MV-4-11 (cell line): ENCODE results near the gene ZNF740.
"Not testable (repeated sequence)": the region's sequence is repeated elsewhere in the genome, so short reads cannot be mapped to it uniquely, and the experiment has no call there.

Experiments used
- DNase-seq: peaks from one replicate; lab custom pipeline; 2025; lab: John Stamatoyannopoulos, UW

Gene ZNF740

DNA sequence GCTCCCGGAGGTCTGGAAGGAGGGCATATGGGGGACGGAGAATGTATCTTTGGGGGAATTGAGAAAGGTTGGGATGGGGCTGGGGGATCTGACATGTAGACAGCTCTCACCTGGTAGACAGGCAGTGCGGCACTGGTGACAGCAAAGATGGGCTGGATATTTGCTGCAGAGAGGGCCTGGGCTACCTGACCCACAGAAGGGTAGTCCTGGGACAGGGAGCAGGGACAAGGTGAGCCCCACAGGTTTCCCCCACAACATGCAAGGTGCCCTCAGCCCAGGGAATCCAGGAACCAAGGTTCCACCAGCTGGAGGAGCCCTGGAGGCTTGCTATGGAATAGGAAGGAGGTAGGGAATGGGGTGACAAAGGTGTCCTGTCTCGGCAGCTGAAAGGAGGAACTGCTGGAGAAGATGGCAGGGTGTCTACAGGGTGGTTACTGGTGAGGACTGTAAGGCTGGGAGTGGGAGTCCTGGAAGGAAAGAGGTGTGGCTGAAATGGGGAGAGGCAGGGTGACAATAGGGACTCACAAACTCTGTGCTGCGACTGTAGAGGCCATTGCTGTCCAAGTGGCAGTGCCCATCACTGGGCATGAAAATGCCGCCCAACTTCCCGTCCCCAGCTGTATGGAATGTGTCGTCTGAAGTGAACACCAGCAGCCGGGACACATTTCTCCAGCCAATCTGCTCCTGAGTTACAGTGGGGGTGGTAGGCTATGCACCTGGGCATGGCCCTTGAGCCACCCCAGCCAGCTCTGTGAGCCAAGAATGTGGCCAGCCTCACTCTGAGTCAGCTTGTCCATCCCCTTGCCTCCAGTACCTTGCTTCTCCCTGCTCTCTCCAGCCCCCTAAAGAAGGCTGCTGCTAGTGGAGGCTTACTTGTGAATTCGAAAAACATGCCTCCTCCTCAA, 15.2 kb downstream of the ZNF740 start:
- DNase-seq, result no peak

GRCh38 chr12:53196486-53196885, 16.0 kb downstream of the ZNF740 start:
- DNase-seq, result no peak

DNA sequence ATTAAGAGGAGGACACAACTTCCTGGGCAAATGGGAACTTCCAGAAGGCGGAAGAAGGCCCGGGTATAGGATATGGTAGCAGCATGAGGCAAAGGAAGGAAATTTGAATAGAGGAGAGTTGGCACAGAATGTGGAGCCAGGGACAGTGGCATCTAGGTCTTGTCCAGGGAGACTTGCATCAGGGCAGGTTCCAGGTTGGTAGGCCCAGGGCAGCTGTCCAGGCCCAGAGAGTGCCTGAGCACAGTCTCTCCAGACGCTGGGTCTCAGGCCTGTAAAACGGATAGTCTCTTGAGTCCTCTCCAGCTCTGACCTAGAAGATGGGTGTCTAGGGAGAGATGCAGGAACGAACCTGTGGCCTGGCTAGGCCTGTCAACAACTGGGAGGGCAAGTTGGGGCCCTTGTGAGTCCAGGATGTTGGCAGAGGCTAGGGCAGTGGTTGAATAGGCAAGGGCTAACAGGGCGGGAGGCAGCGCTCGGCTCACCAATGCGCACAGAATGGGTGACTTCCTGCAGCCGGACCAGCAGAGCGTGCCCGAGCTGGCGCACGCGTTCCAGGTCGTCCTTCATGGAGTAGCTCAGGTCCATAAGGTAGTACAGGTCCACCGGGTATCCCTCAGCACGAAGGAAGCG, 16.6 kb downstream of the ZNF740 start:
- no peak for DNase-seq

GRCh38 chr12:53198486-53199110, 18.1 kb downstream of the ZNF740 start:
- peak; percentile 6 for DNase-seq

DNA sequence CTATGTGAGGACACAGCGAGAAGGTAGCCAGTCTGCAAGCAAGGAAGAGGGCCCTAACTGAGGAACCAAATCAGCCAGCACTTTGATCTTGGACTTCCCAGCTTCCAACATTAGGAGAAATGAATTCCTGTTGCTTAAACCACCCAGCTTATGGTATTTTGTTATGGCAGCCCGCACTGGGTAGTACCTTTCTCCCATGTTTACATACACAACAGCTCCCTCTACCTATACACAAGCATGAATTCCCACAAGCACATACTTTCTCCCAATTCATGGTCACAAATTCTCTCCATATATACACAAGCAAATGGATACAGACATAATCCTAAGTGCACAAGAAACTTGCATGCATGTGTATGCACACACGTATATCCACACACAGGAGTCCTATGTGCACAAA, 19.2 kb downstream of the ZNF740 start:
- no peak for DNase-seq

- no peak for DNase-seq
Observed at GRCh38 chr12:53200107-53200457, 19.6 kb downstream of the ZNF740 start.

GRCh38 chr12:53200458-53201176, 20.1 kb downstream of the ZNF740 start:
- peak; percentile 80 for DNase-seq

DNA sequence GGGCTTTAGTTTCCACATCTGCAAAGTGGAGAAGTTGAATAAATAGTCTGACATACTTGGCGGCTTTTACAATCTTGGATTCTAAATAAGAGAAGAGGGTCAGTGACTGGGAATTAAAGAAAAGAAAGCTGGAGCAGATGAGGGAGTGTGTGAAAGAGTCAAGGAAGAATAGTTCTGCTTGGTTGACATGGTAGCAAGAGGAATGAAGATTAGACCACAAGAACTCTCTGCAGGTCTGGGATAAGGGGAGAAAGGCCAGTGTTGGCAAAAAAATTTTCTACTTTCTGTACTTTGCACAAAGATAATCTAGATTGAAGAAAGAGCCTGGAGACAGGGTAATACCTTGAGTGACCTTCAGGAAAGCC, 20.6 kb downstream of the ZNF740 start:
- DNase-seq, result no peak

DNA sequence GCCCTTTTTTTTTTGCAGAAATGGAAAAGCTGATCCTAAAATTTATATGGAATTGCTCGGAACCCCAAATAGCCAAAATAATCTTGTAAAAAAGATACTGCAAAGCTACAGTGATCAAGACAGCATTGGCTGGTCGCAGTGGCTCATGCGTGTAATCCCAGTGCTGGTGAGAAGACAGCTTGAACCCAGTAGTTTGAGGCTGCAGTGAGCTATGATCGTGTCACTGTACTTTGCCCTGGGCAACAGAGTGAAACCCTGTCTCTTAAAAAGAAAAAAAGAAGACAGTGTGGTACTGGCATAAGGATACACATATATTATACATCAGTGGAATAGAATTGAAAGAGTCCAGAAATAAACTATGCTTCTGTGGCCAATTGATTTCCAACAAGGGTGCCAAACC, 21.1 kb downstream of the ZNF740 start:
- no peak for DNase-seq

- DNase-seq, result not testable (repeated sequence)
Observed at GRCh38 chr12:53202316-53202715, 21.8 kb downstream of the ZNF740 start.

DNA sequence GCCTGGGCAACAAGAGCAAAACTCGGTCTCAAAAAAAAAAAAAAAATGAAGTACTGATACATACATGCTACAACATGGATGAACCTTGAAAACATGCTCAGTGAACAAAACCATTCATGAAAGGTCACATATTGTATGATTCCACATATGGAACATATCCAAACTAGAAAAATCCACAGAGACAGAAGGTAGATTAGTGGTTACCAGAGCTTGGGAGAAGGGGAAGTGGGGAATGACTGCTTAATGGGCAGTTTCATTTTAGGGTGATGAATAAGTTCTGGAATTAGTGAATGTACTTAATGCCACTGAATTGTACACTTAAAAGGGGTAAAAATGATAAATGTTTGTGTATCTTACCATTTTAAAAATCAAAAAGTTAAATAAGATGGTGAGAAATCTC, 23.8 kb downstream of the ZNF740 start:
- DNase-seq, result peak; percentile 84

- DNase-seq, result peak; percentile 86
Observed at GRCh38 chr12:53205747-53206419, 25.4 kb downstream of the ZNF740 start.

- peak; percentile 69 for DNase-seq
Observed at GRCh38 chr12:53207042-53207441, 26.5 kb downstream of the ZNF740 start, which contains the start of gene ITGB7. TSS of gene ITGB7 (minus strand) at chr12:53207251. CDS start at chr12:53200443, 6,808 bp downstream.

GRCh38 chr12:53208435-53208834, 27.9 kb downstream of the ZNF740 start:
- no peak for DNase-seq

DNA sequence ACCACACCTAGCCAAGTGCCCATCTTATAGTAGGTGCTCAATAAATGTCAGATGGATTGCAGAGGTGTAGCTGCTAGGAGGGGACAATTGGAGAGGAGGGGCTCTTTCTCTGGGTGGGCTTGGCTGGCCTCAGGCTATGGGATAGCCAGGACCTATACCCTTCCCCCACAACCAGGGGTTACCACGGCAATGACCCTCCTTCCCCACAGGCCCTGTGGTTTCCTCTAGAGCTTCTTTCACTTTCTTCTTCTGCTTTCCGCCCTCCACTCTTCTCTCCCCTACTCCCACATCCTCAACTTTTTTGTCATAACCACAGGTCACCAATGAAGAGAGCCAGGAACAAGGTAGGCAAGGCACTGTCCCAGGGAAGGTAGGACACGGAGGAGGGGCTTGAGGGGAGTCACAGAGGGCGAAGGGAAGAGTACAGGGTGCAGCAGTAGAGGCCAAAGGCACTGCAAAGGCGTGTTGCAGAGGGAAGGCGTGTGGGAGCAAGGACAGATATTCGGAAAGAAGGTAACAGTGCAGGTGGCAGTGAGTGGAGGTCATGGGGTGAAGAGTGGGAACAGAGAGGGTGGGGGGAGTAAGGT, 28.4 kb downstream of the ZNF740 start:
- peak; percentile 87 for DNase-seq

- no peak for DNase-seq
Observed at GRCh38 chr12:53210843-53211242, 30.3 kb downstream of the ZNF740 start.

GRCh38 chr12:53211476-53212381, 31.2 kb downstream of the ZNF740 start:
- no peak for DNase-seq

DNA sequence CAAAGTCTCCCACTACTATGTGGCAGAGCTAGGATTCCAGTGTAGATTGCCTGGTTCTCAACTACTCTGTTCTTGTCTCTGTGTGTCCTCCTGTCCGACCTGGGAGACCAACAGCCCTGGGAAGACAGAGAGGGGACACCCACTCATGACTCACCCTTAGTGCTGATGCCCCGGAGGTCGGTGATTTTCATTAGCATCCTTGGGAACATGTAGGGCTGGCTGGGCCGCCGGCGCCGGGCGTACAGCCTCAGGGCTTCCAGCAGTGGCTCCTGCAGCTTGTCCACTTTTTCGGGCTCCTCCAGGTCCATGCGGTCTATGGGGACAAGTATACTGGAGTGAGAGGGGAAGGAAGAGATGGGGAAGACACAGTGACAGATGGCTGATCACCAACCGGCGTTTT, 32.4 kb downstream of the ZNF740 start:
- DNase-seq, result no peak

- DNase-seq, result peak; percentile 46
Observed at GRCh38 chr12:53213348-53213747, 32.8 kb downstream of the ZNF740 start.

GRCh38 chr12:53214221-53214620, 33.7 kb downstream of the ZNF740 start:
- DNase-seq, result no peak
